Central memory CD8-positive, alpha-beta T cell (primary cell): ENCODE results near the gene RPL12.

Source experiments
- ATAC-seq: fragments of 150-1000 bp; cut with Tn5 transposase; replicated peaks from 2 replicates; pipeline ENCODE4 v1.10.0; 2022; ENCODE audit warnings: mild to moderate bottlenecking, moderate FRiP score, moderate number of reproducible peaks; ENCODE audit not compliant: poor library complexity, severe bottlenecking; ENCODE audit errors: extremely low read depth
- DNase-seq, 2 donors: peaks; one replicate each; pipeline ENCODE4 v3.0.0; 2021; ENCODE audit warnings: low spot score in 2 of 2
- H3K27ac Mint-ChIP-seq: one replicate; pipeline ENCODE4 v1.8.0; 2022; ENCODE audit warnings: low read depth, mild to moderate bottlenecking, moderate library complexity, mixed read lengths
- H3K27me3 Mint-ChIP-seq: one replicate; pipeline ENCODE4 v1.8.0; 2022; ENCODE audit warnings: mixed read lengths
- H3K36me3 Mint-ChIP-seq: one replicate; pipeline ENCODE4 v1.8.0; 2022; ENCODE audit warnings: mild to moderate bottlenecking, moderate library complexity, mixed read lengths; ENCODE audit not compliant: insufficient read depth
- H3K4me1 Mint-ChIP-seq: one replicate; pipeline ENCODE4 v1.8.0; 2022; ENCODE audit warnings: mixed read lengths
- H3K4me3 Mint-ChIP-seq: one replicate; pipeline ENCODE4 v1.8.0; 2022; ENCODE audit warnings: mild to moderate bottlenecking, moderate library complexity, mixed read lengths
- H3K9me3 Mint-ChIP-seq: one replicate; pipeline ENCODE4 v1.8.0; 2022; ENCODE audit warnings: mixed read lengths

The RPL12 gene

DNA sequence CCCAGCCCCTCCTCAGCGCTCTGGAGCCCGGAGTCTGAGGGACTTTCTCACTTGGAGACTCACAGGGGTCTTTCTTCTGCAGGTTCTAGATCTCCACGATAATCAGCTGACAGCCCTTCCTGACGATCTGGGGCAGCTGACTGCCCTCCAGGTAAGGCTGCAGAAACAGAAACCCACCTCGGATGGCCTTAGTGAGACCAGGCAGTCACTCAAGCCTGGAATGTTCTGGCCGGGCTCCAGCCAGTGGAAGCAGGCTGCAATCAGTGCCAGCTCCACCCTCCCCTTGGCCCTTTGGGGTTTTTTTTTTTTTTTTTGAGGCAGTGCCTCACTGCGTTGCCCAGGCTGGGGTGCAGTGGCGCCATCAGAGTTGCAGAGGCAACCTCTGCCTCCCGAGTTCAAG is 7.7 kb upstream of the RPL12 start:
- no peaks in the 10 kb centered on the region for H3K9me3 Mint-ChIP-seq
- peaks cover 9% of the 10 kb centered on the region for H3K4me1 Mint-ChIP-seq
- no peak overlapping the region for H3K4me3 Mint-ChIP-seq
- H3K27ac Mint-ChIP-seq = no peak overlapping the region
- ATAC-seq (no peak), DNase-seq (no peak)
- H3K36me3 Mint-ChIP-seq = peaks cover 25% of the 10 kb centered on the region
- no peaks in the 10 kb centered on the region for H3K27me3 Mint-ChIP-seq

DNA sequence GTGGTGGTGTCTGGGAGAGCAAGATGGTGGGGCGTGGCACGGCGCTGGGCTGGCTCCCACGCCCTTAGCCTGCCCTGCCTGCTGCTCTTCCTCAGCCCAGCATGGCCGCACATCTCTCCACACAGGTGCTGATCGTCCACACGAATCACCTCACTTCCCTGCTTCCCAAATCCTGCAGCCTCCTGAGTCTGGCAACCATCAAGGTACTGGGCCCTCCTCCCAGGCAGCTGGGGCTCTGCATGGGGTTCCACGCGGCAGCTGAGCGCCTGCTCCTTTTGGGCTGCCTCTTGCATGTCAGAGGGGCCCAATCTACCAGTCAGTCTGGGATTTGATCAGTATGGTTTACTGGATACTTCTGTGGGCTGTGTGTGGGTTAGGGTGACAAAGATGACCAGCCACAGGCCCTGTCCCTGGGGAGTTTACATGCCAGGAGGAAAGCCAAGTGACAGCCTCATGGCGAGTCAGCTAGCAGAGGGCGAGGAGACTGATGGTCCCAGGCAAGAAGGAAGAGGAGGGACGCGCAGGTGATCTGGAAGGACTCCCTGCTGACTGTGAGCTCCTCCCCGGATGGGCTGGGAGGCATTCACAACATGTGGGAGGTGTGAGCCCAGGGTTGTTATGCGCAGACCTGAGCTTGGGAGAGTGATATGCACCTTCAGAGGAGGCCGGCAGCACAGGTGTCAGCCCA is 6.1 kb upstream of the RPL12 start:
- Mint-ChIP-seq H3K9me3 (no peaks in the 10 kb centered on the region), H3K27me3 (no peaks in the 10 kb centered on the region), H3K27ac (peak overlapping the region; percentile 70), H3K36me3 (peaks cover 17% of the 10 kb centered on the region), H3K4me3 (no peak overlapping the region), H3K4me1 (peaks cover 12% of the 10 kb centered on the region)
- no peak for DNase-seq
- ATAC-seq = no peak

DNA sequence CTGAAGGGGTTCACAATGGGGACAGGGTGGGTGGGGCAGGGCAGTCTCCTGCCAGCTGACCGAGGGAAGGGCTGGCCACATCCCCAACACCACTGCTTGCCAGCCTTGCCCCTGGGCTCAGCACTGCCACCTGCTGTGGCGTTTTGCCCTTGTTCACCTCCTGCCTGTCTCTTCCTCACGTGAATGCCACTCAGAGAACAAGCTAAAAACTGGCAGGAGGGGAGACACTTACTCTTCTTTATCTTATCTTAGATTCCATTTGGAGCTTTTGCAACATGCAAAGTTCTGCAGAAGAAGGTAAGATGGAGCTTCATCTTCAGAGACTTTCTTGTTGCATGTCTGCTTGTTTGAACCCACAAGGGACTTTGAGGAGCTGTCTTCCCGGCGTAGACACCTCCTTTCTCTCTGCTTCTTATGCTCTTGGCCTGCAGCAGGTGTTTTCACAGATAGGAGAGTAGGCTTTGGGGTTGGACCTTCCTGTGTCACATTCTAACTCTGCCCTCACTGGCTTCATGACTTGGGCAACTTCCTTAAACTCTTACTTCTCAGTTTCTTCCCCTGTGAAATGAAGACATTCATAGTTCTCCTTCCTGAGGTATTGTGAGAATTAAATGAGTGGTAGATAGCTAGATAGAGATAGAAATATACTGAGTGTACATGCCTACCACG is 4.3 kb upstream of the RPL12 start:
- no peak for ATAC-seq
- Mint-ChIP-seq H3K27me3 (no peaks in the 10 kb centered on the region), H3K9me3 (no peaks in the 10 kb centered on the region), H3K36me3 (peaks cover 26% of the 10 kb centered on the region), H3K4me1 (peaks cover 23% of the 10 kb centered on the region), H3K4me3 (no peak overlapping the region), H3K27ac (no peak overlapping the region)
- no peak for DNase-seq

DNA sequence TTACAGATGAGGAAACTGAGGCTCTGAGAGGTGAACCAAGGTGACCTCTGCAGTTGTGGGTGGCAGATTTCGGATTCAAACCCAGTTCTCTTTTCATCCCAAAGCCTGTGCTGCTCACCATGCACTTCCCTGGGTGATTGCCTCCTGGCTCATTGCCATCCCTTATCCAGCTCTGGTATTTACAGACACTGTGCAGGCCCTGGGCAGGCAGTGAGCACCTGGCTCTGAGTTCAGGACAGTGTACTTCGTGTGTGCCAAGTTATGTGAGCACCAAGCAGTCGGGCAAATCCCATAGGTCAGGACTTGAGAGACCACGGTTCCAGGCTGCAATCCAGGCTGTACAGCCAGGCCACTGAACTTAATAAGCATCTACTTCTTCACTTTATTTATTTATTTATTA is 1.5 kb upstream of the RPL12 start:
- Mint-ChIP-seq H3K27me3 (no peaks in the 10 kb centered on the region), H3K4me3 (peak overlapping the region; percentile 92), H3K36me3 (peaks cover 47% of the 10 kb centered on the region), H3K27ac (no peak overlapping the region), H3K4me1 (peaks cover 49% of the 10 kb centered on the region), H3K9me3 (no peaks in the 10 kb centered on the region)
- ATAC-seq (no peak), DNase-seq (no peak)

DNA sequence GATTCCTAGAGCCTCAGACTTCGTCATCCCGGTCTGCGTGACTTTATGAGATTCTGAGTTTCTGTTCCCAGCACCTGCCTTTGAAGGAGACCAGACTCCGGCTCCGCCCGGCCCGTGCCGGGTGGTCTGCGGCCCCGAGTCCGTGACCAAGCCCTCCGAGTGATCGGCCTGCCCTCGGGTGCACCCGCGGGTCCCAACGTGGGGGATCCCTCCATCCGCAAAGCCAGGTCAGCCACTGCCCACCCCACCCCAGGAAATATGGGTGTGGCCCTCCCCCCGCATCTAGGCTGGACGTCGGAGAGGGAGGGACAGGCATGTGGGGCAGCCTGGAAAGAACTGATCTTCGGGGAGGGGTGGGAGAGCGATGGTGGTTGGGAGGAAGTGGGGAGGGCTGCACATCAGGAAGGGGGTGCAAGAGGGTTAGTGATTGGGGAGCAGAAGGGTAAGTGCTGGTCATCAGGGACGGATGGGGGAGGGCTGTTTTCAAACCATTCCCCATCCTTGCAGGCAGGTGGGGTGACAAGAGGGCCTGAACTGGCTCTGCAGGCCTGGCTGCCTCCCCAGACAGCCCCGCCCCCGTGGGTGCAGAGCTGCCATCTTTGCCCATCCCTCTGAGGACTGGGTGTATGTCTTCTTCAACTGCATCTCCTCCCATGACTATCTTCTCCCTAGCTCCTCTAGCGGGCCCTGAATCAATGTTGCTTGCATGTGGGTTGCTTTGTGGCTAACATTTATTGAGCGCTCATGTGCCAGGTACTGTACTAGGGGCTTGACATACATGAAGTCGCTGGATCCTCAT is 851 bp upstream of the RPL12 start:
- ATAC-seq = no peak
- H3K36me3 Mint-ChIP-seq = peaks cover 48% of the 10 kb centered on the region

DNA sequence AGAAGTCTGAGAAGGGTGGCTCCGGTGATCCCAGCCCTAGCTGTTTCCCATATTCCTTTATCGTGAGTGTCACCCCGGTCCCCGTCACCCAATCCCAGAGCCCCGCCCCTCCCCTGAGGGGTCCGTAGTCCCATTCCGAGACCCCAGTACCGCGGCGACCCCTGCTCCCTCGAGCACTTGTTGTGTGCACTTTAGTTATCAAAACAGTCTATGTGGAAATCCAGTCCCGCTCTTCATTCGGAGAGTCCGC is 327 bp upstream of the RPL12 start:
- Mint-ChIP-seq H3K36me3 (peaks cover 51% of the 10 kb centered on the region), H3K27ac (peak overlapping the region; percentile 97), H3K9me3 (no peaks in the 10 kb centered on the region), H3K27me3 (no peaks in the 10 kb centered on the region), H3K4me1 (peaks cover 52% of the 10 kb centered on the region), H3K4me3 (peak overlapping the region; percentile 92)
- DNase-seq (no peak), ATAC-seq (no peak)

More for the DNA sequence above, 851 bp upstream of the RPL12 start:
- H3K9me3 Mint-ChIP-seq = no peaks in the 10 kb centered on the region
- H3K27me3 Mint-ChIP-seq = no peaks in the 10 kb centered on the region
- DNase-seq = peak in 1 of 2 donors; percentile 14
- H3K4me3 Mint-ChIP-seq = peak overlapping the region; percentile 92
- peak overlapping the region; percentile 97 for H3K27ac Mint-ChIP-seq
- peaks cover 52% of the 10 kb centered on the region for H3K4me1 Mint-ChIP-seq

DNA sequence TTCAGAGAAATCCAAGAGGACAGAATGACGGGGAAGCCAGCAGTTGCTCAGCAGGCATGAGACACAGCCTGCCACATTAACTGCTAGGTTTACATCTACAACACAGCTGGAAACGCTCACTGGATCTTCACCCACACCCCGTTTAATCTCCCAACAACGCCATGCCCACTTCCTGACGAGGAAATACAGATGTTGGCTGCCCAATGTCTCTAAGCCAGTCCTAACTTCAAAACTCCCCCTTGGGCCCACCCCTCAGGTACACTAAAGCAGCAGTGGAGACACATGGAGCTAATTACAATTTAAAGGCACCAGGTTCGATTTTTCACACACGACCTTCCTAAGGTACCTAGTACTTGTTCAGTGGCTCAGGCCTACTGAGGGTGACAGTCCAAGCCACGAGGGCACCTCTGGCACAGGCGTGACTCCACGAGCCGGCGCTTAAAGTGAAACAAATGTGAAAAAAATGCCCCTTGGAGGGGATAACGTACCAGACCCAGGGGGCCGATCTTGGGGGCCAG is 904 bp downstream of the RPL12 start:
- Mint-ChIP-seq H3K27me3 (no peaks in the 10 kb centered on the region), H3K4me3 (peak overlapping the region; percentile 92), H3K4me1 (peaks cover 46% of the 10 kb centered on the region), H3K9me3 (no peaks in the 10 kb centered on the region), H3K27ac (peak overlapping the region; percentile 97), H3K36me3 (peaks cover 56% of the 10 kb centered on the region)
- DNase-seq (no peak), ATAC-seq (peak; percentile 5)

DNA sequence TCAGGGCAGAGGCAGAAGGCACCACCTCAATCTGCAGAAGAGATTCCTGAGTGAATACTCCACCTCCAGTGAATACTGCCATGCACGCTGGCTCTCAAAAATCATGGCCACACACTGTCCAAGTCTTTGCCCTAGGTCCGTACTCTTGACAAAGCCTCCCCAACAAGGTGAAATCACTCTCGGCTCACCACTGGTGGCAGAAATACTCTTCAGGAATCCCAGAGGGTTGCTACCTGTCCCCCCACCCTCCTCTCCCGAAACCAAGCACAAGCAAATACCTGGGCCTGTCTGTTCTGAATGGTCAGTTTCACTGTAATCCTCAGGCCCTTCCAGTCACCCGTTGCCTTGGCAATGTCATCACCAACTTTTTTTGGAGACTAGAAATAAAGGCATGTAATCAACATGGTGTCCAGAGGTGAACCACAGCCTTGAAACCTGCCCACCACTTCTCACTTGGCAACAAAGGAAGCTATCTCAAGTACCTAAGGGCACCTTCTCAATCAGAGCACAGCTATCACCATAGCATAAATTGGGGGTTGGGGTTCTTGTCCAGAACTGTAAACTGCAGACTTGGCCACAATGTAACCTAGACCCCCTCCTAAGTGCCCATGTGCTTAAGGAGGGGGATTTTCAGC is 1.8 kb downstream of the RPL12 start:
- ATAC-seq (no peak), DNase-seq (no peak)
- peaks cover 65% of the 10 kb centered on the region for H3K36me3 Mint-ChIP-seq
- H3K27ac Mint-ChIP-seq = peak overlapping the region; percentile 97
- H3K9me3 Mint-ChIP-seq = no peaks in the 10 kb centered on the region
- H3K4me3 Mint-ChIP-seq = peak overlapping the region; percentile 92
- H3K4me1 Mint-ChIP-seq = peaks cover 43% of the 10 kb centered on the region
- H3K27me3 Mint-ChIP-seq = no peaks in the 10 kb centered on the region

DNA sequence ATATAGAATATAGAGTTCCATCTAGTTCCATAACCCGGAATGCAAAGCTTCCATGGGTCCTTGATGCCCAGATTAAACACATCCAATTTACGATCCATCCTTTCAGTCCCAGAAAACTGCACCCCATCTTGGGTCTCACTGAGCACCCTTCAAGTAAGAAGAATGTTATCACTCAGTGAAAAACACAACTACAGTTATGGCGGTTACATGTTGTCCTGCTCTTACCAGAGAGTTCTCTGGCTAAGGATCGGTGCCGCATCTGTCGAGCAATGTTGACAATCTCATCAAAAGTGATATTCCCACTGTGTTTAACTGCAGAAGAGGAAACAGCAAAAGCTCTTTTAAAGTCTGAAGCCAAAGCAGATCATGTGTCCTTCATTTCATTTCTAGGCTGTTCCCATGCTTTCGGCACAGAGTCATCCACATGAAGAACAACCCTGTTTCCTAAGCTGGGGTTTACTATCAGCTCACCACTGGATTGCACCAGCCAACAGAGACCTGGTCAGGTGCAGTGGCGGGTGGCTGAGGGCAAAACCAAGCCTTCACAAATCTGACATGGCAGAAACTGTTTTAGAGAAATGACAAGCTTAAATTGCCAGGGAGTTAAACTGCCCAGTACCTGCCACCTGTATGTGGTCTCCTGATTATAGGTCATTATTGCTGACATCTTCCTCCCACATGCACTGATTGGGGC is 2.9 kb downstream of the RPL12 start:
- H3K4me1 Mint-ChIP-seq = peaks cover 43% of the 10 kb centered on the region
- no peak for DNase-seq

DNA sequence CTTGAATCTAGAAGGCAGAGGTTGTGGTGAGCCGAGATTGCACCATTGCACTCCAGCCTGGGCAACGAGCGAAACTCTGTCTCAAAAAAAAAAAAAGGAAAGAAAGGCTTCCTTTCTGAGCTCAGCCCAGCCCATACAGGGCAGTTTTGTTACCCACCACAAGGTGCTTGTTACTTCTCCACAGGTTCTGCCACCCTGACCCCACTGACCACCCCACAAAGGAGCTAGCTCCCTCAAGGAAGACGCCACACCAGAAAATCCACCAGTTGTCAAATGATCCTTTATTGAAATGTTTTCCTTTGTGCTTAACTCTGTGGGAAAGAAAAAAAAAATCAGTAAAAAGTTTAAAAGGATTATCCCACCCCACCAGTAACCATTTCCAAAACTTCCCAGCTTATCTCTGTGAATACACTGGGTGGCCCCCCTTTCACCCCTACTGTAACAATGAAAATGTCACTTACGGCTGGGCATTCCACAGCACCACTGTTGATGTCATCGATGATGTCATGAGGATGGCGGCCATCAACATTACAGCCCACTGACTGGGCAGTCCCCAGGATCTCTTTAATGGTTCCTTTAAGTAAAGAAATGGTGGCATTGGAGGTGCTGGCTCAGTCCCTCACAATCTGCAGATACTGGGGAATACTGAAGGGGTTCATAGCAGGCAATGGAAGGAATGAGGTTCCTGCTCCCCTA is 3.6 kb downstream of the RPL12 start:
- H3K36me3 Mint-ChIP-seq = peaks cover 79% of the 10 kb centered on the region

More for the DNA sequence above, 2.9 kb downstream of the RPL12 start:
- ATAC-seq = no peak
- Mint-ChIP-seq H3K27ac (peak overlapping the region; percentile 44), H3K36me3 (peaks cover 74% of the 10 kb centered on the region), H3K27me3 (no peaks in the 10 kb centered on the region), H3K4me3 (peak overlapping the region; percentile 92), H3K9me3 (no peaks in the 10 kb centered on the region)

DNA sequence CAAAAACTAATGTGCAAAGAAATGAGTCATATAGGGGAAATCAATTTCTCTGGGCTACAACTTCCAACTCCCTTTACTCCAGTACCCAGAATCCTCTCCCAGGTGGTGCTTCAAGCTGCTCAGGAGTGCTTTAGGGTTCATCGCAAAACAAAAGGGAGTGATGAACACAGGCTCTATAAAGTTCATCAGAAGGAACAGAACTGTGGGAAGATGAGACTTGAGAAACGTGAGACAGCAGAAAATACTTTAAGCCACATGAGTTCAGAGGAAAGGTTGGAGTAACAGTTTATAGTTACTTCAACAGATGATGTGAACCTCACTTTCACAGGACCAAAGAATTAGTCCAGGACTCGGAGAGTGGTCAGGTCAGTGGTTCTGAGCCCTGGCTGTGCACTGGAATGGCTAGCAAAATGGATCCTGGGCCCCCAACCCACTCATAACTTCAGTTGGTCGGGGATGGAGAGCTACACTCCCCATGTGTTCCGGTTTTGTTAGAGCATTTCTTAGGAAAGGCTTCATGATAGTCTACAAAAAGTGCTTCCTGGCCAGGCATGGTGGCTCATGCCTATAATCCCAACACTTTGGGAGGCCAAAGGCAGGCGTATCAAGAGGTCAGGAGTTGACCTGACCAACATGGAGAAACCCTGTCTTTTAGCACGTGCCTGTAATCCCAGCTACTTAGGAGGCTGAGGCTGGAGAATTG is 4.3 kb downstream of the RPL12 start:
- H3K9me3 Mint-ChIP-seq = no peaks in the 10 kb centered on the region
- H3K27ac Mint-ChIP-seq = peak overlapping the region; percentile 44
- DNase-seq = no peak
- peaks cover 81% of the 10 kb centered on the region for H3K36me3 Mint-ChIP-seq
- no peaks in the 10 kb centered on the region for H3K27me3 Mint-ChIP-seq
- no peak for ATAC-seq
- H3K4me3 Mint-ChIP-seq = no peak overlapping the region
- H3K4me1 Mint-ChIP-seq = peaks cover 35% of the 10 kb centered on the region

More for the DNA sequence above, 3.6 kb downstream of the RPL12 start:
- Mint-ChIP-seq H3K4me1 (peaks cover 42% of the 10 kb centered on the region), H3K27ac (peak overlapping the region; percentile 44), H3K27me3 (no peaks in the 10 kb centered on the region), H3K9me3 (no peaks in the 10 kb centered on the region), H3K4me3 (no peak overlapping the region)
- no peak for ATAC-seq
- no peak for DNase-seq
